GM12801 (cell line): Measurements from ENCODE around the gene DLGAP4.

Source experiments
- TF ChIP-seq, protein P1 (sequence below): IDR thresholded peaks from one replicate; pipeline ENCODE4 v1.5.1; 2011; ENCODE audit warnings: control low read depth; ENCODE audit not compliant: insufficient read length; ENCODE audit errors: extremely low read depth

The DLGAP4 gene

DNA sequence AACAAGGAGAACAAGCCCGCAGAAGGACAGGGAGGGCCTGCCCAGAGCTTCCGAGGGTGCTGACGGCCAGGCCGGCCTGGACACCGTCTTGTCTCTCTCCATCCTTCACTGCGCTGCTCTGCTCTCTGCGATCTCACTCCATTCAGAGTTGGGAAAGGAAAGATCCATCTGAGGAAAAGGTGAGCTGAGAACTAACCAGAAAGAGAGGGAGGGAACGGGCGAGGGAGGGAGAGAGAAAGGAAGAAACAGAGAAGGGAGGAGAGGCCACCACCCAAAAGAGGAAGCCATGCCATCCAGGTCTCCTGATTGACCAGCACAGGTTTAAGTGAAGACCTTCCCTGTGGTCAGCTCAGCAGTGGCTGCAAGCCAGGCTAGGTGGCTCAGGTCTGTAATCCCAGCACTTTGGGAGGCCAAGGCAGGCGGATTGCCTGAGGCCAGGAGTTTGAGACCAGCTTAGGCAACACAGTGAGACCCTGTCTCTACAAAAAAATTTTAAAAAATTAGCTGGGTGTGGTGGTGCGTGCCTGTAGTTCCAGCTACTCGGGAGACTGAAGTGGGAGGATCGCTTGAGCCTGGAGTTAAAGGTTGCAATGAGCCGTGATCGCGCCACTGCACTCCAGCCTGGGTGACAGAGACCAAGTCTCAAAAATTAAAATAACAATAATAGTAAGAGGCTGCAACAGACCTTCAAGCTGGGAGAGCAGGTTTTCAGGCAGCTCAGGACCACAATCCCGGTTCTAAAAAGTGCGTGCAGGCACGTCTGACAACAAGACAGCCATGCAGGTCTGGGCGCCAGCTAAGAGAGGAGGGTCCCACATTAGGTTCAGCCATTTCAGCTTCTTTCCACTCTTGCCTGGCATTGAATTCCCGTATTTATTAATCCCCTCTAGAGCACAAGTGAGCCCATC is 34.2 kb upstream of the DLGAP4 start:
- TF ChIP-seq, protein P1, sequence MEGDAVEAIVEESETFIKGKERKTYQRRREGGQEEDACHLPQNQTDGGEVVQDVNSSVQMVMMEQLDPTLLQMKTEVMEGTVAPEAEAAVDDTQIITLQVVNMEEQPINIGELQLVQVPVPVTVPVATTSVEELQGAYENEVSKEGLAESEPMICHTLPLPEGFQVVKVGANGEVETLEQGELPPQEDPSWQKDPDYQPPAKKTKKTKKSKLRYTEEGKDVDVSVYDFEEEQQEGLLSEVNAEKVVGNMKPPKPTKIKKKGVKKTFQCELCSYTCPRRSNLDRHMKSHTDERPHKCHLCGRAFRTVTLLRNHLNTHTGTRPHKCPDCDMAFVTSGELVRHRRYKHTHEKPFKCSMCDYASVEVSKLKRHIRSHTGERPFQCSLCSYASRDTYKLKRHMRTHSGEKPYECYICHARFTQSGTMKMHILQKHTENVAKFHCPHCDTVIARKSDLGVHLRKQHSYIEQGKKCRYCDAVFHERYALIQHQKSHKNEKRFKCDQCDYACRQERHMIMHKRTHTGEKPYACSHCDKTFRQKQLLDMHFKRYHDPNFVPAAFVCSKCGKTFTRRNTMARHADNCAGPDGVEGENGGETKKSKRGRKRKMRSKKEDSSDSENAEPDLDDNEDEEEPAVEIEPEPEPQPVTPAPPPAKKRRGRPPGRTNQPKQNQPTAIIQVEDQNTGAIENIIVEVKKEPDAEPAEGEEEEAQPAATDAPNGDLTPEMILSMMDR, result no peak

GRCh38 chr20:36272547-36273220 is 33.5 kb upstream of the DLGAP4 start:
- TF ChIP-seq, protein P1, result no peak

DNA sequence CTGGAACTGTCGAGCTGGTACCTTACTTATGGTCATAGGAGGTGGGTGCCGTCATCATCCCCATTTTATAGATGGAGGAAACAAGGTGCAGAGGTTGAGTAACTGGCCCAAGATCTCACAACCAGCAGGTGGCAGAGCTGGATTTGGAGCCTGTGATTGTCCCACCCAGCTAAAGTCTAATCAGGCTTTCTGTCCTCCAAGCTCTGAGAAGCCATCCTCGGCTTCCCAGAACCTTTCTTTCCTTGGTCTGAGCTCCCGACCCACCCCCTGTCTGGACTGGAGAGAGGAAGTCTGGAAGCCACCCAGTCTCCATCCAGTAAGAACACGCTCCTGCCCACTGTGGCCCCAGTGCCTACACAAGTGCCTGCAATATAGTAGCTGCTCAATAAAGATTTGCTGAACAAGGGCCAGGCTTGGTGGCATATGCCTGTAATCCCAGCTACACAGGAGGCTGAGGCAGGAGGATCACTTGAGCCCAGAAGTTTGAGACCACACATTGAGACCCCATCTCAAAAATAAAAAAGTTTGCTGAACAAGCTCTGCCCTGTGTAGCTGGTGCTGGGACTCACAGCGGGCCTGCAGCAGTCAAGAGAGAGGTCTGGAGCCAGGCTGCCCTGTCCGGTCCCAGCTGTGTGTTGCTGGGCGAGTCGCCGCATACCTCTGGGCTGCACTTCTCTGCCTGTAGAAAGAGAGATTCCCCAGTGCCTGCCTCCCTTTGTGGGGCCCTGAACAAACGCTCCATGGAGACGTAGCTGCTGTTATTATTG is 32.5 kb upstream of the DLGAP4 start:
- TF ChIP-seq, protein P1, result no peak

GRCh38 chr20:36274181-36274841 is 31.8 kb upstream of the DLGAP4 start:
- TF ChIP-seq, protein P1, result no peak

DNA sequence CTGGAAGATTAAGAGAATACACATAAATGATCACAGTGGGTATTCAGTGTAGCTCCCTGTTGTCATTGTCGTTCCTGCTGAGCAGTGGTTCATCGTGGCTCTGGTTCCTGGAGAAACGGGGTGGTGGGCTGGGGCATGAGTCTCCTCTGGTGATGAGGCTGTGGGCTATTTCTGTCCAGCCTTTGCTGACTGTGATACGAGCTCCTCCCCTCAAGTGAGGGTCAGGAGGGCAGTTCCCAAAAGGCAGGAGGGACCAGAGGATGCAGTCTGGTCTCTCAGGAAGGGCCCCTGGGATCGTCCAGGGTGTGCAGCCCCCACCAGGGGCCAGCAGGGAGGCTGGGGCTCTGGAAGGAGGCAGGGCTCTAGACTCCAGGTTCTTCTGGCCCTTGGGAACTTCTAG is 31.1 kb upstream of the DLGAP4 start:
- TF ChIP-seq, protein P1, result no peak

DNA sequence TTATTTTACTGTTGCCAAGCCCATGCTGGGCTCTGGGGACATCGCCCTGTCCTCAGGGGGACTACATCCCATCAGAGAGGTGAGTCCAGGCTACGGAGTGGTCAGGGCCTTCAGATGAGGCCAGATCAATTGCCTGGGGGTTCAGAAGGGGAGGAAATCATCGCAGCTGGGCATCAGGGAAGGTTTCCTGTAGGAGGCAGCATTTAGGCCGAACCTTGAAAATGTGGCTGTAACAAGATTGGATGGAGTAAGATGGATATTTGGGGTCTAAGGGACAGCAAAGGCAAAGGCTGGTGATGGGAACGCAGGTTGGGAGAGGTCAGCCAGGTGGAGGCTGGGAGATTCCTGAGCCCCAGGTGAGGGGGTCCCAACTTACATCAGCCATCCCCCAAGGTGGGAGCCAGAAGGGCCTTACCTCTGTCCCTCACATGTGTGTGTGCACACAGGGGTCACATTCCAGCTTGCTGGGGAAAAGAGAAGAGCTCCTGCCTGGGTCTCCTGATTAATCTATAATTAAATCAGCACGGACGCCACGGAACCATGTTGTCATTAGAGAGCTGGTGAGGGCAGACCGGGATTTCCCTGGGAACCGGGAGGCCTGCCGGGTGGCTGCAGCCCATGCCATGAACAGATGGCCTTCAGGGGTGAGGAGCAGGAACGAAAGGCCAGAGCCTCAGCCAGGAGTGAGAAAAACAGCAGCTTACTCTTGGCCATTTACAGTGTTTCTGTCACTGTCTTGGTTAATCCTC is 30.5 kb upstream of the DLGAP4 start:
- TF ChIP-seq, protein P1, result no peak
